NCI-H146 treated with DMSO at 0.1 percent for 48 hours (cell line): Measurements from ENCODE around the gene ACO1.

Source experiments
- DNase-seq: peaks from one replicate; lab custom pipeline; 2025; ENCODE audit not compliant: unreplicated experiment; lab: John Stamatoyannopoulos, UW

The ACO1 gene

GRCh38 chr9:32382565-32383320 is 1.7 kb upstream of the ACO1 start:
- DNase-seq = peak; percentile 41

- DNase-seq = no peak
Observed at GRCh38 chr9:32384002-32384363, 460 bp upstream of the ACO1 start.

- DNase-seq = no peak
Observed at GRCh38 chr9:32385152-32385884, 875 bp downstream of the ACO1 start.

- DNase-seq = no peak
Observed at GRCh38 chr9:32385885-32386283, 1.4 kb downstream of the ACO1 start.

GRCh38 chr9:32387256-32387655 is 2.8 kb downstream of the ACO1 start:
- no peak for DNase-seq

- DNase-seq = no peak
Observed at GRCh38 chr9:32389365-32389764, 4.9 kb downstream of the ACO1 start.

GRCh38 chr9:32393911-32394310 is 9.5 kb downstream of the ACO1 start:
- no peak for DNase-seq

GRCh38 chr9:32394381-32395049 is 10.1 kb downstream of the ACO1 start:
- DNase-seq = no peak

GRCh38 chr9:32395510-32396216 is 11.2 kb downstream of the ACO1 start:
- DNase-seq = no peak

- DNase-seq = no peak
Observed at GRCh38 chr9:32398207-32398606, 13.8 kb downstream of the ACO1 start.

GRCh38 chr9:32399110-32399815 is 14.8 kb downstream of the ACO1 start:
- no peak for DNase-seq

- no peak for DNase-seq
Observed at GRCh38 chr9:32401488-32401887, 17.0 kb downstream of the ACO1 start.

GRCh38 chr9:32403567-32404260 is 19.3 kb downstream of the ACO1 start:
- DNase-seq = no peak

GRCh38 chr9:32404402-32404801 is 20.0 kb downstream of the ACO1 start:
- DNase-seq = no peak

GRCh38 chr9:32404856-32405255 is 20.4 kb downstream of the ACO1 start:
- no peak for DNase-seq

- DNase-seq = no peak
Observed at GRCh38 chr9:32405506-32405905, 21.1 kb downstream of the ACO1 start.

GRCh38 chr9:32406046-32406445 is 21.6 kb downstream of the ACO1 start:
- DNase-seq = no peak

- no peak for DNase-seq
Observed at GRCh38 chr9:32411753-32412152, 27.3 kb downstream of the ACO1 start.

GRCh38 chr9:32412440-32412839 is 28.0 kb downstream of the ACO1 start:
- no peak for DNase-seq

GRCh38 chr9:32413424-32413823 is 29.0 kb downstream of the ACO1 start:
- DNase-seq = no peak
